GM21367 (cell line): Measurements from ENCODE around the gene EFHC1.

ENCODE experiments used
- ATAC-seq: cut with Tn5 transposase; IDR thresholded peaks from one replicate; pipeline ENCODE4 v1.9.1; 2021; ENCODE audit not compliant: unreplicated experiment

EFHC1 gene

GRCh38 chr6:52553158-52553557 is 133.0 kb downstream of the EFHC1 start:
- ATAC-seq = no peak

- ATAC-seq = no peak
Observed at GRCh38 chr6:52553719-52554118, 133.6 kb downstream of the EFHC1 start.

GRCh38 chr6:52554684-52555280 is 134.6 kb downstream of the EFHC1 start:
- ATAC-seq = no peak

- ATAC-seq = no peak
Observed at GRCh38 chr6:52555518-52556233, 135.5 kb downstream of the EFHC1 start.

GRCh38 chr6:52557389-52558265 is 137.5 kb downstream of the EFHC1 start:
- ATAC-seq = no peak

GRCh38 chr6:52558266-52559000 is 138.3 kb downstream of the EFHC1 start:
- ATAC-seq = no peak

- ATAC-seq = no peak
Observed at GRCh38 chr6:52560462-52560861, 140.3 kb downstream of the EFHC1 start.

- no peak for ATAC-seq
Observed at GRCh38 chr6:52562911-52563310, 142.8 kb downstream of the EFHC1 start.

- ATAC-seq = no peak
Observed at GRCh38 chr6:52564856-52565255, 144.7 kb downstream of the EFHC1 start.

GRCh38 chr6:52566201-52566600 is 146.1 kb downstream of the EFHC1 start:
- peak; percentile 43 for ATAC-seq

- no peak for ATAC-seq
Observed at GRCh38 chr6:52566853-52567279, 146.7 kb downstream of the EFHC1 start.

- ATAC-seq = no peak
Observed at GRCh38 chr6:52568320-52568719, 148.2 kb downstream of the EFHC1 start.

- ATAC-seq = no peak
Observed at GRCh38 chr6:52570291-52570700, 150.2 kb downstream of the EFHC1 start.

GRCh38 chr6:52571099-52571755 is 151.1 kb downstream of the EFHC1 start:
- ATAC-seq = no peak

- no peak for ATAC-seq
Observed at GRCh38 chr6:52572536-52572935, 152.4 kb downstream of the EFHC1 start.

- no peak for ATAC-seq
Observed at GRCh38 chr6:52573295-52573694, 153.2 kb downstream of the EFHC1 start.
